Glomerular endothelial cell (primary cell): Measurements from ENCODE around the gene RSPRY1. TPM values are rescaled to one million over a fixed set of nuclear protein-coding genes. Genes with fewer than 3 reads are reported as not detected.

Experiments used
- DNase-seq: peaks from one replicate; pipeline ENCODE4 v3.0.0-alpha.2; 2011; ENCODE audit warnings: low read depth, low spot score; ENCODE audit errors: extremely low read depth
- total RNA-seq: library from RNA; depleted of rRNA; stranded (reverse); fragments of >200 nt; gene quantifications from 2 replicates; pipeline ENCODE4 v1.2.3, GENCODE V29; 2015

RSPRY1 gene
- total RNA-seq, 1 donor from 2014 or later: 47.1 TPM

- DNase-seq: no peak
These were observed 30.8 kb downstream of the RSPRY1 start for GRCh38 chr16:57216968-57217367.

GRCh38 chr16:57223057-57223456 lies 36.9 kb downstream of the RSPRY1 start:
- no peak for DNase-seq

GRCh38 chr16:57224651-57225335 lies 38.7 kb downstream of the RSPRY1 start:
- DNase-seq: no peak

GRCh38 chr16:57225978-57226377 lies 39.8 kb downstream of the RSPRY1 start:
- DNase-seq: no peak

- no peak for DNase-seq
These were observed 40.8 kb downstream of the RSPRY1 start for GRCh38 chr16:57226701-57227621.

GRCh38 chr16:57229079-57229478 lies 43.0 kb downstream of the RSPRY1 start:
- DNase-seq: no peak

GRCh38 chr16:57231821-57232350 lies 45.8 kb downstream of the RSPRY1 start:
- no peak for DNase-seq

- no peak for DNase-seq
These were observed 48.0 kb downstream of the RSPRY1 start for GRCh38 chr16:57233944-57234706.

- DNase-seq: no peak
These were observed 48.6 kb downstream of the RSPRY1 start for GRCh38 chr16:57234707-57235092.

GRCh38 chr16:57235128-57236021 lies 49.2 kb downstream of the RSPRY1 start:
- DNase-seq: no peak

GRCh38 chr16:57236022-57236350 lies 49.9 kb downstream of the RSPRY1 start:
- no peak for DNase-seq

- no peak for DNase-seq
These were observed 52.6 kb downstream of the RSPRY1 start for GRCh38 chr16:57238682-57239081.

GRCh38 chr16:57239107-57239506 lies 53.0 kb downstream of the RSPRY1 start:
- DNase-seq: no peak

- DNase-seq: no peak
These were observed 54.7 kb downstream of the RSPRY1 start for GRCh38 chr16:57240851-57241250.

GRCh38 chr16:57242650-57243049 lies 56.5 kb downstream of the RSPRY1 start:
- DNase-seq: no peak

- no peak for DNase-seq
These were observed 58.3 kb downstream of the RSPRY1 start for GRCh38 chr16:57244463-57244766.

GRCh38 chr16:57244767-57245471 lies 58.8 kb downstream of the RSPRY1 start, which contains the start of gene ARL2BP:
Gene ARL2BP, plus strand, starts transcription at chr16:57245259. Its CDS starts 109 bp downstream, at chr16:57245368.
- DNase-seq: peak; percentile 78

GRCh38 chr16:57245472-57246113 lies 59.5 kb downstream of the RSPRY1 start:
- DNase-seq: no peak

- DNase-seq: no peak
These were observed 65.2 kb downstream of the RSPRY1 start for GRCh38 chr16:57251352-57251751.
